ENCODE measurements around the gene MEIS2.

DNA sequence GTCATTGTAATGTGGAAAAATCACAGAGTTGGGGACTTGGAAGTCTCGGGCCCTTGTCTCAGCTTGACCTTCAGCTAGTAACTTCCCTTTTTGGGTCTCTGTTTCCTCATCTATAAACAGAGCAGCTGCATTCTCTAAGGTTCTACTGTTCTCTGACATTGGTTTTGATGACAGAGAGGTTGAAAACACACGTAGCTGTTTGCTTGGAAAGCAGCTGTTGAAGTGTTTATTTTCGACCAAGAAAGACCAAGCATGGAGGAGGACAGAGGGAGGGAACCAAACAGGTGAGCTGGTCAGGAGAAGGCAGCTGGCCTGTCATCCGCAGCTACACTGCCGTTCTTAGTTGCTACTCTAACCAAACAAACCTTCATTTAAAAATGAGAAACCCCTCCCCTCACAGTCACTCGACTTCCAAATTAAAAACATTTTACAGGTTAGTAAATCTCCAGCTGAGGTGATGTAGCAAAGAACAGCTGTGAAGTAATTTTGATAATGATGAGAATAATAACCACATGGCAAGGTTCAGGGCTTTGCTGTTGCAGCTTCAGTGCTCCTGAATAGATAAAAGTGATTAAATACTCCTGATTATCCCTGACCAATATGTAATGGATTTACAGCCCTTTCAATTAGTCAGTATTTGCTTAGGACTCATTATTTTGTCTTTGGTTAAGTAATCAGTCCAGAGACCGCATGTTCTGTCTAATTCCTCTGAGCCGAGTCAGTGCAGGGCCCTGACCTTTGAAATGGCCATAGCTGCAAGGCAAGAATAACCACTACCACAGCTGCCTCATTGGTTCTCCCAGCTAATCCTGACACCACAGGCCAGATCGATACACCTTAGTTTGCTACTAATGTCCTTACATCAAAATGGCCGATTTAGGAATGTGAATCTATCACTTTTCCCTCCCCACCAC, 65.3 kb downstream of the MEIS2 start:
- TF ChIP-seq, protein P1, sequence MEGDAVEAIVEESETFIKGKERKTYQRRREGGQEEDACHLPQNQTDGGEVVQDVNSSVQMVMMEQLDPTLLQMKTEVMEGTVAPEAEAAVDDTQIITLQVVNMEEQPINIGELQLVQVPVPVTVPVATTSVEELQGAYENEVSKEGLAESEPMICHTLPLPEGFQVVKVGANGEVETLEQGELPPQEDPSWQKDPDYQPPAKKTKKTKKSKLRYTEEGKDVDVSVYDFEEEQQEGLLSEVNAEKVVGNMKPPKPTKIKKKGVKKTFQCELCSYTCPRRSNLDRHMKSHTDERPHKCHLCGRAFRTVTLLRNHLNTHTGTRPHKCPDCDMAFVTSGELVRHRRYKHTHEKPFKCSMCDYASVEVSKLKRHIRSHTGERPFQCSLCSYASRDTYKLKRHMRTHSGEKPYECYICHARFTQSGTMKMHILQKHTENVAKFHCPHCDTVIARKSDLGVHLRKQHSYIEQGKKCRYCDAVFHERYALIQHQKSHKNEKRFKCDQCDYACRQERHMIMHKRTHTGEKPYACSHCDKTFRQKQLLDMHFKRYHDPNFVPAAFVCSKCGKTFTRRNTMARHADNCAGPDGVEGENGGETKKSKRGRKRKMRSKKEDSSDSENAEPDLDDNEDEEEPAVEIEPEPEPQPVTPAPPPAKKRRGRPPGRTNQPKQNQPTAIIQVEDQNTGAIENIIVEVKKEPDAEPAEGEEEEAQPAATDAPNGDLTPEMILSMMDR (tag by site-specific recombination; IDR thresholded peaks at IDR 0.05): no peak
- TF ChIP-seq ZNF837 (tag by site-specific recombination; IDR thresholded peaks at IDR 0.05): no peak
- TF ChIP-seq, protein P2, sequence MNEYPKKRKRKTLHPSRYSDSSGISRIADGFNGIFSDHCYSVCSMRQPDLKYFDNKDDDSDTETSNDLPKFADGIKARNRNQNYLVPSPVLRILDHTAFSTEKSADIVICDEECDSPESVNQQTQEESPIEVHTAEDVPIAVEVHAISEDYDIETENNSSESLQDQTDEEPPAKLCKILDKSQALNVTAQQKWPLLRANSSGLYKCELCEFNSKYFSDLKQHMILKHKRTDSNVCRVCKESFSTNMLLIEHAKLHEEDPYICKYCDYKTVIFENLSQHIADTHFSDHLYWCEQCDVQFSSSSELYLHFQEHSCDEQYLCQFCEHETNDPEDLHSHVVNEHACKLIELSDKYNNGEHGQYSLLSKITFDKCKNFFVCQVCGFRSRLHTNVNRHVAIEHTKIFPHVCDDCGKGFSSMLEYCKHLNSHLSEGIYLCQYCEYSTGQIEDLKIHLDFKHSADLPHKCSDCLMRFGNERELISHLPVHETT (tag by site-specific recombination; IDR thresholded peaks at IDR 0.05): no peak
- TF ChIP-seq ZNF146 (tag by site-specific recombination; IDR thresholded peaks at IDR 0.05): no peak
- no peak for TF ChIP-seq ZNF324 (tag by site-specific recombination; IDR thresholded peaks at IDR 0.05)
- TF ChIP-seq ZBTB20 (tag by site-specific recombination; IDR thresholded peaks at IDR 0.05): no peak

Measured in HEK293 (cell line).